ENCODE results near the gene RBM14. TPM values are rescaled to one million over a fixed set of nuclear protein-coding genes. Genes with fewer than 3 reads are reported as not detected.

Gene RBM14
- total and polyA plus RNA-seq, 9 of the 15 experiments (the other 6 are each of a cell fraction or from before 2014, with no cell fraction given): 5.5 to 131 (median 42.6) TPM

GRCh38 chr11:66616379-66617154, at the start of gene RBM14 (continued):
- no peak for TF ChIP-seq ZNF561 (CRISPR knock-in tag; conservative IDR thresholded peaks at IDR 0.05)
- TF ChIP-seq TARDBP (IDR thresholded peaks at IDR 0.05): no peak
- peak; percentile 69 for TF ChIP-seq SMAD3 (CRISPR knock-in tag; conservative IDR thresholded peaks at IDR 0.05)
- TF ChIP-seq MAFK (IDR thresholded peaks at IDR 0.05; ENCODE audit: low read length): no peak
- TF ChIP-seq FOXM1 (IDR thresholded peaks at IDR 0.05; ENCODE audit: low read depth): peak; percentile 71
- peak; percentile 91; the same call in 1 of the 2 replicates for TF ChIP-seq FOXM1 (CRISPR knock-in tag; IDR thresholded peaks at IDR 0.05; ENCODE audit: low read depth)
- no peak for TF ChIP-seq HOXB6 (CRISPR knock-in tag; IDR thresholded peaks at IDR 0.05; ENCODE audit: borderline replicate concordance)
- TF ChIP-seq MEIS2 (IDR thresholded peaks at IDR 0.05; ENCODE audit: partially characterized antibody): peak; percentile 75
- peak; percentile 100 for TF ChIP-seq SUPT5H (IDR thresholded peaks at IDR 0.05)
- TF ChIP-seq USF1 (CRISPR knock-in tag; IDR thresholded peaks at IDR 0.05): peak; percentile 57
- TF ChIP-seq PYGO2 (tag; IDR thresholded peaks at IDR 0.05): 0 out of 2 replicates have a peak, but pooled peaks have one; percentile 30
- TF ChIP-seq ATF2 (CRISPR knock-in tag; IDR thresholded peaks at IDR 0.05): no peak
- peak; percentile 84; the same call in 1 of the 2 replicates for TF ChIP-seq TFAP4 (CRISPR knock-in tag; IDR thresholded peaks at IDR 0.05; ENCODE audit: borderline replicate concordance)
- no peak for TF ChIP-seq ZBTB26 (CRISPR knock-in tag; IDR thresholded peaks at IDR 0.05)
- TF ChIP-seq ZBTB5 (IDR thresholded peaks at IDR 0.05): no peak
- TF ChIP-seq SLC30A9 (CRISPR knock-in tag; IDR thresholded peaks at IDR 0.05): no peak
- TF ChIP-seq PKNOX1 (IDR thresholded peaks at IDR 0.05): peak; percentile 92
- TF ChIP-seq BACH1 (tag; IDR thresholded peaks at IDR 0.05): peak; percentile 89
- no peak for TF ChIP-seq PRMT5 (CRISPR knock-in tag; IDR thresholded peaks at IDR 0.05)
- 0 out of 2 replicates have a peak, but pooled peaks have one; percentile 25 for TF ChIP-seq FOXJ2 (tag; IDR thresholded peaks at IDR 0.05)
- peak; percentile 83; the same call in 1 of the 2 replicates for TF ChIP-seq SRSF1 (IDR thresholded peaks at IDR 0.05; ENCODE audit: low read depth, low read length)
- peak; percentile 17; the same call in 1 of the 2 replicates for TF ChIP-seq CBFB (CRISPR knock-in tag; IDR thresholded peaks at IDR 0.05)

Measured in K562 (cell line).